NT2/D1 (cell line): ENCODE measurements around the gene HS1BP3.

Source experiments
- YY1 ChIP-seq: IDR thresholded peaks from 2 replicates; pipeline ENCODE4 v1.6.1; 2011; ENCODE audit not compliant: insufficient read length, insufficient read depth
- ZNF274 ChIP-seq: IDR thresholded peaks from 2 replicates; pipeline ENCODE4 v1.6.1; 2011; ENCODE audit warnings: mild to moderate bottlenecking, low read depth, low read length

DNA sequence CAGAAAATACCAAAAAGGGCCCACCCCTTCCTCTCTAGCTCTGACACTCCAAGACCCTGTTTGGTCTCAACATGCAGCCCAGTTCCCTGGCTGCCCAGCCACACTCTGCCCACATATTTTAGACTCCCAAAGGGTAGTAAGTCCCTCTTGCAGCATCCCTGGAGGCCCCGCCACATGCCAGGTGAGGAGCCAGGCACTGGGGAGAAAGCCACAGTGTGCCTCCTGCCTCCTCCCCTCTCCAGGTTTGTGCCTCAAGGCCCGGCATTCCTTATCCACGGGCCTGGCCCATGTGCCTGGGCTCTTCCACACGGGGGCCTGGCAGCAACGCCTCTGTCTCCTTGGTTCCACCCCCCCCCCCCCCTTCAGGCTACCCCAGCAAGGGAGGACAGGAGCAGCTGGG, 75.5 kb downstream of the HS1BP3 start:
- TF ChIP-seq YY1: no peak
- TF ChIP-seq ZNF274: no peak
